Measurements from ENCODE around the gene METTL23. TPM values are rescaled to one million over a fixed set of nuclear protein-coding genes. Genes with fewer than 3 reads are reported as not detected.
"Not testable (repeated sequence)": the region's sequence is repeated elsewhere in the genome, so short reads cannot be mapped to it uniquely, and the experiment has no call there.

Gene METTL23
- total RNA-seq, 1 donor from 2014 or later: 28.5 TPM

DNA sequence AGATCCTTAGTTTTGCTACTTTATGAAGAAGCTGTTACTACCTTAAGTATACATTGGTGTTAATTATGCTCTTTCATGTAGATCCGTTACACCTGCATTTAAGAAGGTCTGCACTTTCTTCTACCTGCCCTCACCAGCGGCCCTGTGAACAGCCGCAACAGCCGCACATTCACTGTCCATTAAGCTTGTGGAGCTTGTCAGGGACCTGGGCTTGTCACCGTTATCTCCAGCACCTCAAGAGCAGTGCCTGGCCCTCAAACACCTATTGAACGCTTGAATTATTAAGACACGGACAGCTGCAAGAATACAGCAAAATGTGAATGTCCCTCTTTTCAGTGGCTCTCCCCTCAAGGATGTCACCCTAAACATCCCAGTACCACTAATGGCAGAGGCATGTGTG is 12.9 kb upstream of the METTL23 start:
- no peak for DNase-seq (ENCODE audit: low spot score)

DNA sequence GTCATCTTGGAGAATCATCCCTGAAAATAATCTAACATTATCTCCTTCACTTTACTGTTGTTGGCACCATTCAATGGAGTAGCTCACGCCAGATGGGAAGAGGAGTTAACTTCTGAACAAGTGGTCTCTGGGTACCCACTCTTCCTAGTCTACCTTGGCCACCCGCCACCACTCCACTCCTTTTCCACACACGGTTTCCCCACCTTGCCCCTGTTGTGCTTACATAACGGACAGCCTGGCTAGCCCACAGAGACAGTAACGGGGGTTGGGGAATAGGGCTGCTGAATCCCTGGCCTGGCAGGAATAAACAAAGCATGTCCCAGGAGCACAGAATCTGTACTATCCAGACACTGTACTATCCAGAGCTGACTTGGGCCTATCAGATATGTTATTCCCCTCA is 12.3 kb upstream of the METTL23 start:
- no peak for DNase-seq (ENCODE audit: low spot score)

DNA sequence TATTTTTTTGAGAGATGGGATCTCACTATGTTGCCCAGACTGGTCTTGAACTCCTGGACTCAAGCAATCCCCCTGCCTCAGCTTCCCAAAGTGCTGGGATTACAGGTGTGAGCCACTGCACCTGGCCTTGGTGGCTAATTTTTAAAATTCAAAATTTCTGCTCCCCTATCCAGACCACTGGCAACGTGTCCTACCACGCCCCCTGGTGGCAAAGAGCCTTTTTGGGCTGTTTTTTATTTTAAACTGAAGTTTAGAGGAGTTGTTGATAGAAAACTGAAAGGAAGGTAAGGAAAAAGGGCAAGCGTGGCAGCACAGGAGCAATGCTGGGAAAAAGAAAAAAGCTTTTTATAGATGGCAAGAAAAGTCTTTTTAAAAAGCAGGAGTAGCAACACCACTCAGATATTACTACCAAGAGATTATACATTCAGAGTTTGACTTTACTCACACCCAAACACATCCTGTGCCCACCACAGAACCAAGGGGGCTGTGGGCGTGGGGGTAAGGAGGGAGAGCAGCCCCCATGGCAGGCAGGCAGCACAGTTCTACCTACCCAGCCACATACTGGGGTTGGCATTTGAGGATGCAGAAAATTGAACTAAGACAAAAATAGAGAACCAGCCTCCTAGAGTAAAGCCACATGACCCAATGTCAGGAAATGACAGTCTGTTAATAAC is 11.7 kb upstream of the METTL23 start:
- DNase-seq (ENCODE audit: low spot score): peak; percentile 80

DNA sequence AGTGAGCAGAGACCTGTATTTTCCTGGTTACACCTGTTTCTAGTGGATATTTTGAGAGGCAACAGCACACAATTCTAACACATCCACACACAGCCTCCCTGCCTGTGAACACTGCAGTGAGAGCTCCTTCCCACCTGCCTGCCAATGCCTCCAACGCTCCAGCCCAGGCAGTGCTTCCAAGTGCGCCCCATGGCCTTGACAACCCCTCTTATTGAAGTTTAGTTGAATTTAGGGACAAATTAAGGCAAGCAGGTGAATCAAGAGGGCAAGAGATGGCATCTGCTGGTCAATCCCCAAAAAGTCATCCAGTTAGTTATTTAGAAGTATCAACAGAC is 11.2 kb upstream of the METTL23 start:
- DNase-seq (ENCODE audit: low spot score): no peak

DNA sequence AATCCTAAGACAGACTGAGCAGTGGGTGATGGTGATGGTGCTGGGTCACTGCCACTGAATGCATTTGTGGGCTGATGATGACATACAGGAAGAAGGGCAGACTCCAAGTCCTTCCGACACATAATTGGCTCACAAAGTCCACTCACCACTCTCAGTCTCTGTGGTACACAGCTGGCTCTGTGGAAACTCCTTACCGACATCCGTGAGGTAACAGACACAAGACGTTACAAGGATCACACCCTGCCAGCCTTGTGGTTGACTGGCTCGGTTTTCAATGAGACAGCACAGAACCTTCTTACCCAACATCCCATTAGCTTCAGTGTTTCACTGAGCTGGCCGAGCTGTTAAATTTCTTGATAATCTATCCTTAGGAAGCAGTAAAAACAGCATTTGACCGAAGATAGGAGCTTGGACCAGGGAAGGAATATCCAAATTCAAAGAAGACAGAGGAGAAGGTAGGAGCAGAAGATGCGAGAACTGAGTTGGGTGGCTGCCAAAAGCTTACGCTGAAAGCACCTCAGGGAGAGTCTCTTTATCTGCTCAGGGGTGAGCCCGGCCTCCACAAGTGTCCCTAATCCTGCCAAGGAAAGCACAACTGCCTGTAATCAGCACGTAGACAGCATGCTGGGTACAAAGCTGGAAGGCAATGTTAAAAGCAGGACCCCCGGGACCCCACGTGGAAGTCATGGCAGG is 10.3 kb upstream of the METTL23 start:
- no peak for DNase-seq (ENCODE audit: low spot score)

DNA sequence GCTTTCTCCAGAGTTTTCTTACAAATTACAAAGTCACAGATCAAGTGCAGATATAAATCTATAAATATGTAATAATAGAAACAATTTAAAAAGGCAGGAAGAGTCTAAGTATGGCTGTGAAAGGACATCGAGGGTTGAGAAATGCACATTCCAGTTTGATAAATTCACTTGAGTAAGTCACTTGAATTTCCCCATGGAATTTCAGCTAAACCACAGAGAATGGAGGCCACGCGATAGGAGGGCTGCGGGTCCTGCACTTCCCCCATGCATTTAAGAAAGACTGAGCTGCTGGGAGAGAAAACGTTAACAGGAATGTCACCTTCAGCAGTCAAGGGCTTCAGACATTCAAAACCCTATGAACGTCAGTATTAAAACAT is 9.8 kb upstream of the METTL23 start:
- DNase-seq (ENCODE audit: low spot score): no peak

DNA sequence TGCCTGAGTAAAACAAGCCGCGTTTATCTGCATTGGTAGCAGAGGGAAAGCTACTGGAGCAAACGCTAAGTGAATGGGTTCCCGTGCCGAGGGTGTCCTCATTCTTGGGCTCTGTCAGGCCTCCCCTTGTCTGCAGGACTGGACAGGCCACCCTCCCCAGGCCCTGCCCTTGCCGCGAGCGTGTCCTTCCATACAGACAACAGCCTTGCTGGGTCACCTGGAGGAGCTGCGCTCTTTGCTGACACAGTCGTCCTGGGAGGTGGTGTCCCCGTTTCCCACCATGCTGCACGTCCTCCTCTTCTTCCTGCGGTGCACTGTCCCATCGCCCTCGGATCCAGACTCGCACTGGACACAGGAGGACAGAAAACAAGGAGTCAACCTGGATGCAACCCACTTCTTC is 8.1 kb upstream of the METTL23 start:
- DNase-seq (ENCODE audit: low spot score): no peak

DNA sequence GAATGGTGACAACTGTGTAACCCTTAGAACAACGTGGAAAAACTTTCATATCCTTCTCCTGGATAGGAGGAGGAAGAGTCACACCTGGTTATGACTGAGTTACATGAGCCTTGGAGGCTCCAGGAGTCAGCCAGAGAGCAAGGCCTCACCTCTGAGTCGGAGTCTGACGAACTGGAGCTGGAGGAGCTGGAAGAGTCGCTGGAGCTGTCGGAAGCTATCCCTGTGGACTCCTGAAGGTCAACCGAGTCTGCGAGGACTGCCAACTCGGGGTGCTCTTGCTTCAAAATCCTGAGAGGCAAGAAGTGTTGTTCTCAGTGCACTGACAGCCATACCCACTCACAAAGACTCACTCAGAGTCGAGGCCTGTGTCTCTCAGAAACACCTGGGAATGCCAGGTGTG is 6.4 kb upstream of the METTL23 start:
- DNase-seq (ENCODE audit: low spot score): no peak

DNA sequence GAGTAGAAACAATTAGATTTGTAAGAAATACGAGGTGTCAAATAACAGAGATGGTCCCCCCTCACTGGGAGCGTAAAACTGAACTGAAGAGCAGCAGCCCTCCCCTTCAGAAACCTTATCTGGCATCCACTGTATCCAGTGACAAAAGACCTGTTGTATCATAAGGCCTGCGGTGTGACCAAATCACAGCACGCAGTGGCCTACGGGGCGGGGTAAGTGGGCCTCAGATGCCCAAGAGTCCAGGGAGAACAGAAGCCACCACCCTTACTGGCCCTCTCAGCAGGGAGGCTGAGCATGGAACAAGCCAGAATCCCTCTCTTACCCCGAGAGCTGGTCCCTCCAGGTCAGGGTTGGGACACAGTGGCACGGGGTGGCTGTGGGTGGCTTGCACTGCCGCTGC is 5.7 kb upstream of the METTL23 start:
- DNase-seq (ENCODE audit: low spot score): no peak

DNA sequence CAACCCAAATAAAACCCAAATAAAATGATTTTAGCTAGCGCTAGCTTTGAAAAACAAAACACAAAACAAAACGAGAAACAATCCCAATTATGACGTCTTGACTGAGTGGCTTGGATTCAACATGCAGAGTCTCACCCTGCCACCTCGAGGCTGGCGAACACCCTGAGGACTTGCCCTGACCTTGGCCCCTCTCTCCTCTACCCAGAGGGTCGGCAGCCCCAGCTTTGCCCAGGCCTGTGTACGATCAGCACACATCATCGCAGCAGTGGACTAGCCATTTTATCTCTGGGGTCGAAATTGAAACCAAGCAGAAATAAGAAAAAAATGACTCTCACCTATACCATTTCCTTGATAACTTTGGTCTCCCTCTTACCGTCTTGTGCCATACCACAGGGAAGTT is 5.2 kb upstream of the METTL23 start:
- DNase-seq (ENCODE audit: low spot score): no peak

DNA sequence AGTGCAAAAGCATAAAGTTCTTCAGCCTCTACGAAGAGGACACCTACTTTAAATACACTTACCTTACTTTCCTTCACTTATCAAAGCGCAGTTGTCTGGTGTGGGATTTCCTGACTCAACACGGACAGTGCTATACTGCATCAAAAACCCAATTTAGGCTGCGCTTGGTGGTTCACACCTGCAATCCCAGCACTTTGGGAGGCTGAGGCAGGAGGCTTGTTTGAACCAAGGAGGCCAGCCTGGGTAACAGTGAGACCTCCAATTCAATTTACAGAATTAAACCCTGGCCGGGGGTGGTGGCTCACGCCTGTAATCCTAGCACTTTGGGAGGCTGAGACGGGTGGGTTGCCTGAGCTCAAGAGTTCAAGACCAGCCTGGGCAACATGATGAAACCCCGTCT is 4.4 kb upstream of the METTL23 start:
- DNase-seq (ENCODE audit: low spot score): no peak

DNA sequence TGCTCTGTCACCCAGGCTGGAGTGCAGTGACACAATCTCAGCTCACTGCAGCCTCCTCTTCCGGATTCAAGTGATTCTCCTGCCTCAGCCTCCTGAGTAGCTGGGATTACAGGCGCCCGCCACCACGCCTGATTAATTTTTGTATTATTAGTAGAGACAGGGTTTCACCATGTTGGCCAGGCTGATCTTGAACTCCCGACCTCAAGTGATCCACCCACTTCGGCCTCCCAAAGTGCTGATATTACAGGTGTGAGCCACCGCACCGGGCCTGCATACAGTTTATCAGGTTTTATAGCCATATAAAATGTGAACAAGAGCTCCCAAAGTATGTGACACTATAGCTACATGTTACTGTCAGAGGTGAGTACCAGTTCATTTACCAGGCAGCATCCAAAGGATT is 3.7 kb upstream of the METTL23 start:
- DNase-seq (ENCODE audit: low spot score): not testable (repeated sequence)

DNA sequence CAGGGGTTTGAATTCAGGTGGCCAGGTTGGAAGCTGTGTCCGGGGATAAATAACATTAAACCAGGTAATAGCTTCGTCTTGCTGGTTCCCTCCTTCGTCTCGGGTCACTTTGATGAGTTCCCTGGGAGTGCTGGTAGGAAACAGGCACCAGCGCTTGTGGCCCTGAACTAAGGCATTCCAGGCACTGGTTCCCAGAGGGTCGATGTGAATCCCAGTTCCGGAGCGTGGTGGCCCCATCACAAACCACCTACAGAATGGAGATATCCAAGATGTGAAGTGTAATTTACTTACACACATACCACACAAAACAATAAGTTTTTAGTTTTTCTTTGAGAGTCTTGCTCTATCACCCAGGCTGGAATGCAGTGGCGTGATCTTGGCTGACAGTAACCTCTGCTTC is 2.8 kb upstream of the METTL23 start:
- no peak for DNase-seq (ENCODE audit: low spot score)

DNA sequence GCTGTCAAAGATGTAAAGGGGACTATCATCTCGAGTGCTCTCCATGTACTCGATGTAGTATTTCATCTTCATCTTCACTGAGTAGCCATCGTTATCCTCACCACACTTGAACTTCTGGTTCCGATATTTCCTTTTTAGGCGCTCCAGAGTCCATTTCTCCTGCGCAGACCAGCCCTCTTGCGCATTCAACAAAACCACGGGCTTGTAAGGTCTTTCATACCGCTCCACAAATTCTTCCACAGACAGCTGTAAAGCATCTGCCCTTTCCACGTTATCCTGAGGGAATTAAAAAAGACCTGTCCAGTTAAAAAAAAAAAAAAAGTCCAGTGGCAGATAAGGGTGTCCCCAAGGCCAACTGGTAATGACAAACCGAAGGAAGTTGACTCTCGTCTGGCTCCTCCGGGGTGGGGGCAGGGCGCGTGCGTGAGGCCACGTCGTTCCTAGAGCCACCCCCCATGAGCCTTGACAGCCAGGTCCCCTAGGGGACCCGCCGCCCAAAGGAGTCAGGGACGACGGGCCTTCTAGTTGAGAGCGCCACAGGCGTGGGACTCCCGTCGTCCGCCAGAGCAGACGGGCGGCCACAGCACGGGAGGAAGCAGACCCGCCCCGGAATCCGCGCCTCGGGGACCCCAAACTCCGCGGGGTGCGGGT is 934 bp upstream of the METTL23 start:
- peak; percentile 83 for DNase-seq (ENCODE audit: low spot score)

DNA sequence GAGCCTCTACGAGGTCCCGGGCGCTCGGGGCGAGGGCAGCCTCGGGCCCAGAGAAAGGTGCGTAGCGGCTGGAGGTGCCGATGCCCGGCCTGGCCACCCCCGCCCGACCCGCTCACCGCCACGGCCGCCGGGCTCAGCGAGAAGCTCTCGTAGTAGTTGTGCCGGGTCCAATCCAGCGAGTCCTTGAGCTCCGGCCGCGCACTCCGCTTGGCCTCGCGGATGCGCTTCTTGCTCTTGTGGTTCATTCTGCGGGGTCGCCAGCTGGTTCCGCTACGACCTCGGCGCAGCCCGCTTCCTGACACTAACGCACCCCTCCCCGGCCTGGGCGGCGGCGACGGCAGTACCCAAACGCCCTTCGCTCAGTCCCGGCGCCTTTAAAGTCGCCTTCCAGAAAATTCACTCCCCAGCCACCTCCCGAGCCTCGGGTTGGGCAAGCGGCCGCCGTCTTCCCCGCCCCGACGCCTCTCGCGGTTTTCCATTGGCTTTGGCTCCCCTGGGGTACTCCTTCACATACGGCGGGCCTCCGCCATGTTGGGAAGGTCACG is 336 bp upstream of the METTL23 start, which contains the start of gene JMJD6:
Gene JMJD6 (minus strand): TSS at position 376 of the 545 bp plus-strand sequence. CDS start 131 bp downstream, at position 245.
- DNase-seq (ENCODE audit: low spot score): peak; percentile 98

DNA sequence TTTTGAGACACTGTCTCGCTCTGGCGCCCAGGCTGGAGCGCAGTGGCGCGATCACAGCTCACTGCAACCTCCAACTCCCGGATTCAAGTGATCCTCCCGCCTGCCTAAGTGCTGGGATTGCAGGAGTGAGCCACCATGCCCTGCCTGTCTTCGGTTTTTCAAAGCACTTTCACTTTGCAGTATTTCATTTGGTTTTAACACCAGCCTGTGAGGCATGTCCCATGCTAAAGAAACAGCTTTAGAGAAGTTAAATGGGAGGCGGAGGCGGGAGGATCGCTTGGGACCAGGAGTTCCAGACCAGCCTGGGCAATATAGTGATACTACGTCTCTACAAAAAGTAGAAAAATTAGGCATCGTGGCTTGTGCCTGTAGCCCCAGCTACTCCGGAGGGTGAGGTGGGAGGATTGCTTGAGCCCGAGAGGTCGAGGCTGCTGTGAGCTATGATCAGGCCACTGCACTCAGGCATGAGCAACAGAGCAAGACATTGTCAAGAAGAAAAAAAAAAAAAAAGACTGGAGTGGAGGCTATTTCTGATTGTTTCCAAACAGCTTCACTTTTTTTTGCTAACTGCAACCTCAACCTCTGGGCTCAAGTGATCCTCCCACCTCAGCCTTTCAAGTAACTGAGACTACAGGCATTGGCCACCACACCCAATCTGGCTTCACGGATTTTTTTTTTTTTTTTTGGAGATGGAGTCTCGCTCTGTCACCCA is 1.3 kb downstream of the METTL23 start:
- no peak for DNase-seq (ENCODE audit: low spot score)

DNA sequence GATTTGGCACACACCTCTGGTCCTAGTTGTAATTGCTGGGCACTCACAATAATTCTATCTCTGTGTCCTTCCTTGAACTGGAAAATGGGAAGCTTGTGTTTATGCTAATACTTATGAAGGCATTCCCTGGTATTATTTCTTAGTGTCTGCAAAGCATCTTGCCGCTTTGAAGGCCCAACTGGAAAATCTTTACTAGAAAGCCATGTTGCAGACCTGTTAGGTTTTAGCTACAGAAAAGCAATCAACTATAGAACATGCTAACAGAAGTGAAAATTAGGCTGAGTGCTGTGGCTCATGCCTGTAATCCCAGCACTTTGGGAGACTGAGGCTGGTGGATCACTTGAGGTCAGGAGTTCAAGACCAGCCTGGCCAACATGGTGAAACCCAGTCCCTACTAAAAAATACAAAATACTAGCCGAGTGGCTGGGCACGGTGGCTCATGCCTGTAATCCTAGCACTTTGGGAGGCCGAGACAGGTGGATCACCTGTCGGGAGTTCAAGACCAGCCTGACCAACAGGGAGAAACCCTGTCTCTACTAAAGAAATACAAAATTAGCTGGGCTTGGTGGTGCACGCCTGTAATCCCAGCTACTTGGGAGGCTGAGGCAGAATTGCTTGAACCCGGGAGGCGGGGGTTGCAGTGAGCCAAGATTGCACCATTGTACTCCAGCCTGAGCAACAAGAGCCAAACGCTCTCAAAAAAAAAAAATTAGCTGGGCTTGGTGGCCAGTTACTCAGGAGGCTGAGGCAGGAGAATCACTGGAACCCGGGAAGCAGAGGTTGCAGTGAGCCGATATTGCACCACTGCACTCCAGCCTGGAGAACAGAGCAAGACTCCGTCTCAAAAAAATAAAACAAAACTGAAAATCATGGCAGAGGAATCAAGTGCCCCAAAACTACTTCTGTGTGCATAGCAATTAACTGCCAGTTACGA is 5.4 kb downstream of the METTL23 start:
- DNase-seq (ENCODE audit: low spot score): not testable (repeated sequence)

DNA sequence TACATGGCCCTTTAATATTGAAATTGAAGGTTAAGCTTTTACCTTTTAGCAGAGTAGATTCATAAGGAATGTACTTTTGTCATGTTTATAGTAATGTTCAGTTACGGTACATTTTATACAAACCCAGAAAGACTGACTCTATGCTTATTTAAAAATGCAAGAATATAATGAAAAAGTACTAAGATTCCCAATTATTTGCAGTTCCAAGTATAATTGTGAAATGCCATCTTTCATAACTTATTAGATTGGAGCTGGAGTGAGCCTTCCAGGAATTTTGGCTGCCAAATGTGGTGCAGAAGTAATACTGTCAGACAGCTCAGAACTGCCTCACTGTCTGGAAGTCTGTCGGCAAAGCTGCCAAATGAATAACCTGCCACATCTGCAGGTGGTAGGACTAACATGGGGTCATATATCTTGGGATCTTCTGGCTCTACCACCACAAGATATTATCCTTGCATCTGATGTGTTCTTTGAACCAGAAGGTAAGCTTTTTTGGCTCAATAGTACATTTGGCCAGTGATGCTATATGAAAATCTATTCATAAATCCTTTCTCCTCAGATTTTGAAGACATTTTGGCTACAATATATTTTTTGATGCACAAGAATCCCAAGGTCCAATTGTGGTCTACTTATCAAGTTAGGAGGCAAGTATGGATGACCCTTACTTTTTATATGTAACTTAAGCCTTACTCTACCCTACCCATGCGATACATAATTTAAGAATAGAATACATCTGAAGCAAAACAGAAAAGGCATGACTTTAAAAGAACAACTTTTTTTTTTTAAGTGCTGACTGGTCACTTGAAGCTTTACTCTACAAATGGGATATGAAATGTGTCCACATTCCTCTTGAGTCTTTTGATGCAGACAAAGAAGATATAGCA is 6.3 kb downstream of the METTL23 start:
- no peak for DNase-seq (ENCODE audit: low spot score)

DNA sequence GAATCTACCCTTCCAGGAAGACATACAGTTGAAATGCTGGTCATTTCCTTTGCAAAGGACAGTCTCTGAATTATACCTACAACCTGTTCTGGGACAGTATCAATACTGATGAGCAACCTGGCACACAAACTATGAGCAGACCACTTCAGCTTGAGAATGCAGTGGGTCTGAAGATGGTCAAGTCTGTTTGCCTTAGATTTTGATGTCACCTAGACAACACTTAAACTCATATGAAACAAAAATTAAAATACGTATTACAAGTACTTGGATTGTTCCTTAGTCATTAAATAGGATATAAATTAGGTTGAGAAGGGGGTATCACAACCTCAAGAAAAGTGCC is 6.9 kb downstream of the METTL23 start:
- DNase-seq (ENCODE audit: low spot score): no peak
